DMS114 treated with DMSO at 0.1 percent for 48 hours (cell line): ENCODE data around the gene HOXA4.

Source experiments
- DNase-seq: peaks from one replicate; lab custom pipeline; 2025; ENCODE audit not compliant: unreplicated experiment; lab: John Stamatoyannopoulos, UW

Gene HOXA4

DNA sequence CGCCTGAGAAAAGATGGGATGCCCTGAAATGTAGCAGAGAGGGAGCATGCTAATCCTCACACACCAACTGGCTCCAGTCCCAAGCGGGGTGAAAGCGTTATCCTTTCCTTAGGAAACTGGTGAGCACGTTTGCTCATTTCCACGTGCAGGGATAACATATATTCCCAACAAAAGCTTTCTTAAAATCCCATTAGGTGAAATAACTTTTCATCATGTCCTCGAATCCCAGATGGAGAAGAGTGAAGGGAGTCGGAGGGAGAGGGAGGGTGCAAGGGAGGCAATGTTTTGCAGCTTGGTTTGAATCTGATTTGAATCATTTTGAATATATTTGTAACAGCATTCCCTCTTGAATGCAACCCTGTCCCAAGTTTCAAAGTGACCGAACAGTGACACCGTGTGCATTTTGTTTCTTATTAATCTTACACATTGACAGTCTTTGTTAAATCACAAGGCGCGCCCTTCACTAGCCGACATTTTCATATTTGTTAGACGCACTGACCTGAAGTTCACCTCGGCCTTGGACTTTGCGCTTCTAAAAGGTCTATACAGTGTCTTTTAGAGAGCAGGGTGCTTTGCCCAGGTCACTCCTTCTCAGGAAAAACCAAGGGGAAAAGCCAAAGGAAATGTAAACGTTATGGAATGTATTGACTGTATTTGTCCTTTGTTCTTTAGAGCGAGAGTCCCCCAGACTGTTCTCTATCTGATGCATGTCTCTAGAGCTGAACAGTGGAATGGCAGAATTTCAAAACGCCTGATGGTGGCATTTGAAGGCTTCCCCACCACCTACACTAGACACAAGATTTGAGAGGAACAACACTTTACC is 3.1 kb upstream of the HOXA4 start:
- peak; percentile 74 for DNase-seq

DNA sequence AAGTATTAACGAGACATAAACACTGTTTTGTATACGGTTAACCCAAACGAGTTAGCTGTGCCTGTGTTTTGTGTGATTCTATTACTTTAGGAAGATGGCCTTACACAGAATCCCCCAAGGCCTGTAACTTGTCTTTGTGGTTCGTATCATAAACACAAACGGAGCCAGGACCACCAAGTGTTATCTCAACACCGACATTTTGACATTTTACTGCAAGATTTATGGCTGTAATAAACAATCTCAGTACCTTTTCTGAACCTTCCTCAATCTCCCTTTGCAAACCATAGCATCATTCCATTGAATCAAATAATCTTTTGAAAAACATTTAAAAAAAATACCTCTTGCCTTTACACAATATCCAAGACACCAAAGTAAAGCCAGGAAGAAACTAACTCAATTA is 2.4 kb upstream of the HOXA4 start:
- no peak for DNase-seq

DNA sequence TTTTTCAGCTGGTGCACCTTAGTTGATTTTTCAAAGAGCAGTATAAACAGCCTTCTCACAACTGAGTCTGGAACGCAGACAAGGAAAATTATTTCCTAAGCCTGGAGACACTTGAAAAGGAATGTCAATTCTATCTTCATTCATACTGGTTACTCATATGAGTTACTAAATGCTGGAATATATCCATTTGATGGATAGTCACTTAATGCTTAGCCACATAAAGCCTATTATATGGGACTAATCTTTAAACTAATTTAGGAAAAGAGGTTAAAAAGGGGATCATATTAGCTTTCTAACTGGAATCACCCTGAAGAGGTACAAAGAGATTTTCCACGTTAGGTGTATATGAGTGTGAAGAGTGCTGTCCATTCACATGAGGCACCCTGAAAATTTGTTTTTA is 1.7 kb upstream of the HOXA4 start:
- DNase-seq, result no peak

GRCh38 chr7:27131390-27131819 is 848 bp upstream of the HOXA4 start:
- DNase-seq, result no peak

DNA sequence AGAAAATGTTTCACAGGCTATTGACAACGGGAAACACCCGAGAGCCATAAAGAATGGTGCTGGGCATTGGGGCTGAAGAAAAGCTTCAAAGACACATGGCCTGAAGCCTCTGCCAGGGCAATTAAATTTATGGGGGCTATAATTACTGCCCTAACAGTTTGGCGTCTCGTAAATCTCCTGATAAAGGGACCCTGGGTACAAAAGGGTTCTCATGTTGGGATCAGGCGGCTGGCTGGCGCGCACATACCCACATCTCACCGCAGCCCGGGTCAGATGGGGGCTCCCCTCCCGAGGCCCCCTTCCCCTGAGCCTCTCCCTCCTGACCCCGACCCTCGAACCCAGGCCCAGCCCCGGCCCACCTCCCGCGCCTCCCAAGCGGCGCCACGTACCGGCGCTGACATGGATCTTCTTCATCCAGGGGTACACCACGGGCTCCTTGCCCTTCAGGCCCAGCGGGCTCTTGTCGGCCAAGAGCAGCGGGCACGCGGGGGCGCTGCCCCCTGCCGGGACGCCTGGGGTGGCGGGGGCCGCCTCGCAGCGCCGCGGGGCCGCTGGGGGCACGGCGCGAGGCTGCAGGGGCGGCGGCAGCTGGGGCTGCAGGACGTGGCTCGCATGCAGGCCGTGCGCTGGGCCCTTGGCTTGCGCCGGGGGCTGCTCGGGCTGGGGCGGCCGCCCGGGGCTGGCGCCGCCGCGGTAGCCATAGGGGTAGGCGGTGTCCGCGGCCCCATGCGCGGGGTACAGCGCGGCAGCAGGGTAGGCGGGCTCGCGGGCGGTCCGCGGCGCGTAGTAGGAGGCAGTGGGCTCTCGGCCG is 623 bp downstream of the HOXA4 start:
- DNase-seq, result no peak

- no peak for DNase-seq
These were observed 1.5 kb downstream of the HOXA4 start for GRCh38 chr7:27128776-27129728.

- DNase-seq, result no peak
These were observed 2.5 kb downstream of the HOXA4 start for GRCh38 chr7:27128034-27128433.

GRCh38 chr7:27126596-27127327 is 3.8 kb downstream of the HOXA4 start:
- DNase-seq, result no peak

DNA sequence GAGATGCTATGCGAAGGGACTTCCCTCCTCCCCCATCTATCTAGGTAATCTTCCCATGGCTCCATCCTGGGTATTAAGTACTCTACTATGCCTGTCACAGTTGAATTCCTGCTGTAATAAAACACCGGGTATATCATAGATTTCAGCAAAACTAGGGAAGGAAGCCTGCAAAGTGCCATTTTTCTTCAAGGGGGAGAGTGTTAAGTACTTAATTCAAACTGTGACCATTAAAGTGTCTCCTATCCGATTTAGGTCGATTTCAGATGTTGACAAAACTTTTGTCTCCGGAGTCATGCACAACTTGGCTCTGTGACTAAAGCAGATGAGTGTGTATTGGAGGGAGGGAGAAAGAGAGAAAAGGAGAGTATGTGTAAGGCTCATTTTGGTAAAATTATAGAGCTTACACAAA is 4.6 kb downstream of the HOXA4 start:
- no peak for DNase-seq

DNA sequence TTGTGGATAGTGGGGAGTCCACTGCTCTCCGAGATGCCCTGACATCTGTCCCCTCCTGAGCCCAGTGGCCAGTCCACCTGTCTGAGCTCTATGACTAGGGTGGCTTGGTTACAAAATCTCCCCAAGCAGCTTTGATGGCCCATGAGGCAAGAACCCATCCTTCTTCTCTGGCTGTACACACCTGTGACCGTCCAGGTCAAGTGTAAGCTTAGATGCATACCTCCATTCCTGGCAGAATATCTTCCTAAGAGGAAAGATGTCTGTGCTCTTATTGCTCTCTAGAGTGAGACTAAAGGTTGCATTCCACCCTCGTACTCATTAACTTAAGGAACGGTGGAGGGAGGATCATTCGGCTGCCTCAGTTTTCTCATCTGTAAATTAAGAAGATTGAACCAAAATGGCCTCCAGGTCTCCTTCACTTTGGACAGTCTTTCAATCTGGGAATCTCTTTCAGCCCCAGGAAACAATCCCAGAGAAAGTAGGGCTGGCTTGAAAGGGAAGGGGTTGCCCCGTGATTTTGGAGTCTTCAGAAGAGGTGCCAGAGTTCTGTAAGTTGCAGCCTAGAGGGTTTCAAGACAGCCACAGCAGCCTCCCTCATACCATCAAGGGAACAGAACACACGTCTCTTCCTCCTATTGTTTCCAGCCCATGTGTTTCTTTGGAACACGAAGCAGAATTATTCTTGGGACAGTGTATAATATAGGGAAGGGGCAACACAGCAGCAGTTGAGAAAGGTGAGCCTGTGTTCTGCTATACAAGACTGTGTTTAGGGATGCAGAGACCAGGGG is 5.5 kb downstream of the HOXA4 start:
- DNase-seq, result no peak

GRCh38 chr7:27124096-27124901 is 6.3 kb downstream of the HOXA4 start:
- DNase-seq, result no peak

GRCh38 chr7:27123477-27124053 is 7.0 kb downstream of the HOXA4 start:
- no peak for DNase-seq

GRCh38 chr7:27123007-27123476 is 7.5 kb downstream of the HOXA4 start:
- no peak for DNase-seq

DNA sequence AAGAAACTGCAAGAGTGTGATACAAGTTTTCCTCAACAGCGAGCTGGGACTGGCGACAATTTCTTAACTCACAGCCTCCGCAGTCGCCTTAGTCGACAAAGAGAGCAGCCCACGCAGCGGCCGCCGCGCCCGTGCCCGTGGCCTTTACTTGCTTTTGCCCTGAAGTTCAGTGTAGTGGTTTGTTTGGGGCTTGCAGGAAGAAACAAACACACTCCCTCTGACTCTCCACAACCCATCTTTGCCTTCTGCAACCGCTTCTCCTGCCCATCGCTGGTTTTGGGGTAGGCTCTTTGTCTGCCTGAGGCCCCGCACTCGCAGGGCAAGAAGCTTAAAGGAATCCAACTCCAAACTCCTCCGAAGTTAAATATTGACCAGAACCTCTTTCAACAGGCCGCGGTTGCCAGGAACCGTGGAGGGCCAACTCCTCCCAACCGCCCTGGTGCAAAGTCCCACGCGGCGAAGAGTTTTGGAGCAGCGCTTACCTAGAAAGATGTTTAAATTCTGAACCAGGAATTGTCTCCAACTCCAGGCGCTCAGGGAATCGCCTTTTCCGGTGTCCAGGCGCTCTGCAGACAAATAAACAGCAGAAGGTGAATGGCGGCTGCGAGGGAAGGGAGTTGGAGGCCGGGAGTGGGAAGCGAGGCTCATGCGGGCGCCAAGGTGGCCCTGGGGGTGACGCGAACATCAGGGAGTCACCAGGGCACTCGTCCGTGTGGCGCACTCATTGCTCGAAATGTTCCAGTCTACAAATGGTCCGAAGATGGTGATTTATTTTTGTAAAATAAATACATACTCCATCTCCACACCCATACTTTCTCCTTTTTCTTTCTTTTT is 8.3 kb downstream of the HOXA4 start:
- no peak for DNase-seq

- no peak for DNase-seq
These were observed 8.9 kb downstream of the HOXA4 start for GRCh38 chr7:27121684-27122076.

- DNase-seq, result no peak
These were observed 11.1 kb downstream of the HOXA4 start for GRCh38 chr7:27119412-27119911.

- DNase-seq, result no peak
These were observed 12.0 kb downstream of the HOXA4 start for GRCh38 chr7:27118580-27118979.
